Measurements from ENCODE around the gene SHKBP1. TPM values are rescaled to one million over a fixed set of nuclear protein-coding genes. Genes with fewer than 3 reads are reported as not detected.

Gene SHKBP1
- total and polyA plus RNA-seq, 2 of the 8 experiments (the other 6 are each of a cell fraction or from before 2014, with no cell fraction given): 74.6 to 98.8 TPM

DNA sequence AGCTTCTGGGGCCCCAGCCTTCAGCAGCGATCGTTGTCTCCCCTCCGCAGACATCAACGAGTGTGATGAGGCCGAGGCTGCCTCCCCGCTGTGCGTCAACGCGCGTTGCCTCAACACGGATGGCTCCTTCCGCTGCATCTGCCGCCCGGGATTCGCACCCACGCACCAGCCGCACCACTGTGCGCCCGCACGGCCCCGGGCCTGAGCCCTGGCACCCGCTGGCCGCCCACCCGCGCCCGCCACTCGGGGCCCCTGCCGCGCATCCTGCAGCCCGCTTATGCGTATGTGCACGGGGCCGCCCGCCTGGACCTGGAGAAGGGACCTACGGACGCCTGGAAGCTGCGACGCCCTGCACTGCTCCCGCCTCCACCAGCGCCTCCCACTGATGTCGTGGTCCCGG, 52.7 kb downstream of the SHKBP1 start:
- DNase-seq (ENCODE audit: low read depth in 1 of 2, low spot score in 2 of 2) (no peak), FAIRE-seq (no peak)
- Histone ChIP-seq H2BK15ac (ENCODE audit: low read length) (no peak overlapping the region), H3K79me2 (ENCODE audit: control insufficient read depth in 1 of 2, insufficient read depth in 2 of 2, low read length in 2 of 2) (no peaks in the 10 kb centered on the region), H3K9me3 (ENCODE audit: insufficient read depth in 2 of 2, low read depth in 1 of 2, low read length in 1 of 2) (no peaks in the 10 kb centered on the region), H3K4me3 (ENCODE audit: extremely low read depth in 1 of 4, insufficient read depth in 2 of 4, low read depth in 3 of 4, low read length in 4 of 4) (no peak overlapping the region), H2BK5ac (ENCODE audit: low read depth, low read length) (no peak overlapping the region), H3K9ac (replicated peaks in 1 of 4; ENCODE audit: extremely low read depth in 1 of 4, low read depth in 3 of 4, low read length in 3 of 4) (no peak overlapping the region), H3K23ac (ENCODE audit: insufficient read length) (no peak overlapping the region), H3K79me1 (ENCODE audit: low read depth, low read length) (no peaks in the 10 kb centered on the region), H4K91ac (replicated peaks; ENCODE audit: insufficient read length, low read length) (no peak overlapping the region), H3K23me2 (ENCODE audit: low read depth, low read length) (no peaks in the 10 kb centered on the region), H2AFZ (ENCODE audit: low read length) (no peak overlapping the region), H2BK20ac (ENCODE audit: low read length) (no peak overlapping the region), H4K8ac (ENCODE audit: extremely low read depth, insufficient read depth, low read length) (no peak overlapping the region), H4K5ac (ENCODE audit: insufficient read length, low read depth, low read length) (no peak overlapping the region), H3K18ac (ENCODE audit: extremely low read depth, low read length) (no peak overlapping the region), H3K4me1 (replicated peaks in 1 of 4; ENCODE audit: control insufficient read depth in 3 of 4, insufficient read depth in 4 of 4, low read length in 3 of 4) (peaks cover 0 to 9% (median 4%) of the 10 kb centered on the region in 4 experiments; a peak in 5 of 7 replicates), H2AK5ac (ENCODE audit: low read depth, low read length) (no peak overlapping the region), H3K4me2 (ENCODE audit: insufficient read depth in 1 of 2, low read depth in 2 of 2, low read length in 2 of 2) (no peak overlapping the region), H2BK12ac (ENCODE audit: low read depth, low read length) (no peak overlapping the region), H3K4ac (replicated peaks; ENCODE audit: insufficient read length, low read depth, low read length) (no peak overlapping the region), H3K27ac (ENCODE audit: low read depth, low read length) (no peak overlapping the region), H3K27me3 (replicated peaks in 1 of 4; ENCODE audit: control insufficient read depth in 3 of 4, extremely low read depth in 1 of 4, insufficient read depth in 3 of 4, low read length in 3 of 4) (peaks cover 0 to 13% (median 7%) of the 10 kb centered on the region in 4 experiments; a peak in 3 of 7 replicates), H2BK120ac (replicated peaks; ENCODE audit: low read depth, low read length) (no peak overlapping the region), H3K14ac (ENCODE audit: insufficient read length) (no peak overlapping the region), H4K20me1 (replicated peaks in 1 of 2; ENCODE audit: control insufficient read depth in 1 of 2, insufficient read depth in 2 of 2, low read length in 2 of 2) (peaks cover 2% of the 10 kb centered on the region in 2 experiments), H3K36me3 (ENCODE audit: control insufficient read depth in 2 of 4, insufficient read depth in 4 of 4, low read length in 3 of 4) (peaks cover 2 to 21% (median 8%) of the 10 kb centered on the region in 4 experiments; a peak in 7 of 8 replicates), H3K56ac (replicated peaks; ENCODE audit: insufficient read length, low read depth, low read length) (no peak overlapping the region)
- ChIA-PET POLR2A (ENCODE audit: partially characterized antibody) (interaction anchor here (0.9 kb wide), 1 partner anchor 9 kb away, joined by 5 read pairs; no protein-coding TSS in a partner anchor), CTCF (ENCODE audit: partially characterized antibody) (no interaction called here)
- 92% methylated on average over 41 of the region's 42 CpGs; no CpG with 5 or more reads in 1 of the 2 experiments for WGBS, 2 experiments (ENCODE audit: extremely low coverage in 1 of 2, insufficient coverage in 1 of 2, insufficient read length in 1 of 2, insufficient replicate concordance in 2 of 2, low coverage in 1 of 2, low lambda C conversion rate in 2 of 2, missing lambda C conversion rate in 1 of 2)
- no peak for TF ChIP-seq POU5F1 (IDR thresholded peaks at IDR 0.05; ENCODE audit: low read depth, low read length)
- TF ChIP-seq POLR2A (IDR thresholded peaks at IDR 0.05; ENCODE audit: control extremely low read depth in 1 of 2, low read depth in 2 of 2, low read length in 2 of 2): no peak
- no peak for TF ChIP-seq SUZ12 (IDR thresholded peaks at IDR 0.05; ENCODE audit: low read length)
- no peak for TF ChIP-seq HDAC6 (IDR thresholded peaks at IDR 0.05; ENCODE audit: low read depth, low read length)
- TF ChIP-seq CEBPB (IDR thresholded peaks at IDR 0.05; ENCODE audit: low read depth, low read length): no peak
- TF ChIP-seq, protein P1, sequence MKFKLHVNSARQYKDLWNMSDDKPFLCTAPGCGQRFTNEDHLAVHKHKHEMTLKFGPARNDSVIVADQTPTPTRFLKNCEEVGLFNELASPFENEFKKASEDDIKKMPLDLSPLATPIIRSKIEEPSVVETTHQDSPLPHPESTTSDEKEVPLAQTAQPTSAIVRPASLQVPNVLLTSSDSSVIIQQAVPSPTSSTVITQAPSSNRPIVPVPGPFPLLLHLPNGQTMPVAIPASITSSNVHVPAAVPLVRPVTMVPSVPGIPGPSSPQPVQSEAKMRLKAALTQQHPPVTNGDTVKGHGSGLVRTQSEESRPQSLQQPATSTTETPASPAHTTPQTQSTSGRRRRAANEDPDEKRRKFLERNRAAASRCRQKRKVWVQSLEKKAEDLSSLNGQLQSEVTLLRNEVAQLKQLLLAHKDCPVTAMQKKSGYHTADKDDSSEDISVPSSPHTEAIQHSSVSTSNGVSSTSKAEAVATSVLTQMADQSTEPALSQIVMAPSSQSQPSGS (IDR thresholded peaks at IDR 0.05; ENCODE audit: low read length): no peak
- no peak for TF ChIP-seq CHD1 (IDR thresholded peaks at IDR 0.05; ENCODE audit: low read depth, low read length)
- TF ChIP-seq EP300 (IDR thresholded peaks at IDR 0.05; ENCODE audit: borderline replicate concordance in 1 of 2, low read depth in 2 of 2, low read length in 2 of 2): no peak
- no peak for TF ChIP-seq TCF12 (IDR thresholded peaks at IDR 0.05; ENCODE audit: low read depth, low read length)
- TF ChIP-seq NRF1 (IDR thresholded peaks at IDR 0.05; ENCODE audit: low read depth, low read length): no peak
- TF ChIP-seq YY1 (IDR thresholded peaks at IDR 0.05; ENCODE audit: low read depth, low read length): no peak
- TF ChIP-seq CBX8 (IDR thresholded peaks at IDR 0.05; ENCODE audit: borderline replicate concordance, low read depth, low read length): no peak
